Lung (tissue), 12 donors: ENCODE measurements around the gene PARP9. TPM values are rescaled to one million over a fixed set of nuclear protein-coding genes. Genes with fewer than 3 reads are reported as not detected.
"Not testable (repeated sequence)": the region's sequence is repeated elsewhere in the genome, so short reads cannot be mapped to it uniquely, and the experiment has no call there.

ENCODE experiments used
- ATAC-seq: fragments of 200-7000 bp; cut with Tn5 transposase; one replicate; pipeline ENCODE4 v1.9.1; 2020; ENCODE audit warnings: moderate number of reproducible peaks; ENCODE audit not compliant: insufficient read depth, low FRiP score
- DNase-seq, 3 donors: peaks; one replicate each; pipeline ENCODE4 v3.0.0-alpha.2; 2013 to 2017
- H3K27ac ChIP-seq, 2 donors: one replicate each; pipeline ENCODE4 v1.5.1; 2013; ENCODE audit warnings: mild to moderate bottlenecking in 2 of 2, moderate library complexity in 2 of 2, control low read depth in 1 of 2, inconsistent platforms in 1 of 2, low read depth in 1 of 2, low read length in 1 of 2
- H3K27me3 ChIP-seq, 3 donors: one replicate each; pipeline ENCODE4 v1.5.1; 2013; ENCODE audit warnings: low read length in 2 of 3; ENCODE audit not compliant: control insufficient read depth in 3 of 3, insufficient read depth in 3 of 3
- H3K36me3 ChIP-seq, 4 donors: one replicate each; pipeline ENCODE4 v1.5.1; 2013; ENCODE audit warnings: low read length in 4 of 4, mild to moderate bottlenecking in 1 of 4, moderate library complexity in 1 of 4; ENCODE audit not compliant: control insufficient read depth in 4 of 4, insufficient read depth in 4 of 4
- H3K4me1 ChIP-seq, 5 donors: one replicate each; pipeline ENCODE4 v1.5.1; 2013; ENCODE audit warnings: low read length in 5 of 5, mild to moderate bottlenecking in 2 of 5, moderate library complexity in 1 of 5; ENCODE audit not compliant: control insufficient read depth in 5 of 5, insufficient read depth in 5 of 5
- H3K4me3 ChIP-seq: one replicate; pipeline ENCODE4 v1.5.1; 2013; ENCODE audit warnings: mild to moderate bottlenecking, control low read depth, moderate library complexity
- H3K9ac ChIP-seq, 2 donors: one replicate each; pipeline ENCODE4 v1.5.1; 2013; ENCODE audit warnings: low read length in 2 of 2, control low read depth in 1 of 2; ENCODE audit not compliant: insufficient read depth in 1 of 2
- H3K9me3 ChIP-seq, 4 donors: one replicate each; pipeline ENCODE4 v1.5.1; 2013; ENCODE audit warnings: low read length in 3 of 4, mild to moderate bottlenecking in 1 of 4, moderate library complexity in 1 of 4; ENCODE audit not compliant: control insufficient read depth in 4 of 4, insufficient read depth in 3 of 4
- CTCF ChIP-seq: IDR thresholded peaks from 2 replicates; pipeline ENCODE4 v1.5.1; 2012; ENCODE audit warnings: mild to moderate bottlenecking; ENCODE audit errors: control extremely low read depth, extremely low read depth
- WGBS, 2 donors: extraction: QIAGEN DNeasy Blood & Tissue Kit; methylation state at CpG; one replicate each; pipeline ENCODE4 v1.1.7; 2013; 5-methylcytosine and 5-hydroxymethylcytosine counted together
- polyA plus RNA-seq, 2 donors: library from polyadenylated mRNA; stranded (reverse); fragments of 200-250 nt; gene quantifications; one replicate each; pipeline ENCODE4 v1.2.1, GENCODE V29; 2013
- total RNA-seq, 2 donors: library from RNA; depleted of rRNA in 1 of 2; stranded (reverse); fragments of >200 nt in 1 of 2; gene quantifications; one replicate each; pipeline ENCODE4 v1.2.1, GENCODE V29; 2014 to 2021
- donor health status: control.
- donor health status: control.
- donor health status: Bipolar disorder and iron deficiency.
- donor health status: healthy.
- donor health status: DM: yes; HTN: yes; CAD: no.

The PARP9 gene
- total and polyA plus RNA-seq, 4 donors = 31.7 to 57.0 (median 41.5) TPM

- peak overlapping the region in 1 of 2 donors; percentile 67 for H3K27ac ChIP-seq
- DNase-seq (no peak), ATAC-seq (peak; percentile 79)
- WGBS, 2 donors = 40 to 54% methylated on average over 3 of the region's 3 CpGs
- H3K4me3 ChIP-seq = no peak overlapping the region
- no peaks in the 10 kb centered on the region for H3K9me3 ChIP-seq
- H3K4me1 ChIP-seq = peaks cover 0 to 5% (median 2%) of the 10 kb centered on the region in 5 donors
- H3K27me3 ChIP-seq = peaks cover 0 to 2% (median 0%) of the 10 kb centered on the region in 3 donors
- H3K36me3 ChIP-seq = peaks cover 13 to 22% (median 21%) of the 10 kb centered on the region in 4 donors
- TF ChIP-seq CTCF = no peak
- no peak overlapping the region for H3K9ac ChIP-seq
These were observed 8.9 kb upstream of the PARP9 start for GRCh38 chr3:122572940-122573412.

GRCh38 chr3:122568755-122569154 lies 4.7 kb upstream of the PARP9 start:
- DNase-seq = peak in 1 of 3 donors; percentile 19
- no peak for TF ChIP-seq CTCF
- H3K4me3 ChIP-seq = no peak overlapping the region
- H3K9ac ChIP-seq = no peak overlapping the region
- H3K27me3 ChIP-seq = no peaks in the 10 kb centered on the region
- no peak overlapping the region for H3K27ac ChIP-seq
- H3K9me3 ChIP-seq = no peaks in the 10 kb centered on the region
- no peak for ATAC-seq
- peaks cover 0 to 10% (median 5%) of the 10 kb centered on the region in 5 donors for H3K4me1 ChIP-seq
- 61 to 62% methylated on average over 3 of the region's 3 CpGs for WGBS, 2 donors
- H3K36me3 ChIP-seq = peaks cover 22 to 30% (median 28%) of the 10 kb centered on the region in 4 donors

GRCh38 chr3:122568131-122568530 lies 4.0 kb upstream of the PARP9 start:
- not testable (repeated sequence) for H3K27ac ChIP-seq, ATAC-seq, H3K4me3 ChIP-seq, H3K27me3 ChIP-seq, DNase-seq, H3K9ac ChIP-seq, H3K9me3 ChIP-seq
- Histone ChIP-seq H3K36me3 (peaks cover 22 to 30% (median 26%) of the 10 kb centered on the region in 4 donors), H3K4me1 (peaks cover 0 to 11% (median 8%) of the 10 kb centered on the region in 5 donors)
- 89 to 93% methylated on average over 7 of the region's 7 CpGs for WGBS, 2 donors

GRCh38 chr3:122563717-122564025 lies 429 bp downstream of the PARP9 start:
- peak in 2 of 3 donors; percentile 29 to 34 for DNase-seq
- H3K27me3 ChIP-seq = no peaks in the 10 kb centered on the region
- H3K36me3 ChIP-seq = peaks cover 9 to 20% (median 10%) of the 10 kb centered on the region in 4 donors
- peak overlapping the region; percentile 92 to 99 for H3K27ac ChIP-seq
- H3K9me3 ChIP-seq = no peaks in the 10 kb centered on the region
- no peak for TF ChIP-seq CTCF
- H3K9ac ChIP-seq = peak overlapping the region; percentile 84 to 85
- ATAC-seq = no peak
- H3K4me1 ChIP-seq = peaks cover 0 to 15% (median 9%) of the 10 kb centered on the region in 5 donors
- WGBS, 2 donors = 6 to 9% methylated on average over 5 of the region's 5 CpGs
- H3K4me3 ChIP-seq = peak overlapping the region; percentile 94
